Stimulated activated naive B cell treated with anti-CD40 and anti-IgM and Interleukin-4, amounts not matched to agents 10 μg/mL and 1 μg/mL and 100 μg/mL, for 72 hours (primary cell): ENCODE measurements around the gene ACYP1.

ENCODE experiments used
- ATAC-seq, 2 donors: fragments of 150-1000 bp; cut with Tn5 transposase; replicated peaks; 2 replicates each; pipeline ENCODE4 v1.10.0; 2021; ENCODE audit warnings: moderate library complexity in 1 of 2
- DNase-seq: peaks from one replicate; pipeline ENCODE4 v3.0.0; 2021
- H3K27ac Mint-ChIP-seq: one replicate; pipeline ENCODE4 v1.8.0; 2022; ENCODE audit warnings: mild to moderate bottlenecking, mixed read lengths
- H3K27me3 Mint-ChIP-seq, 2 donors: one replicate each; pipeline ENCODE4 v1.8.0; 2022; ENCODE audit warnings: mixed read lengths in 2 of 2
- H3K36me3 Mint-ChIP-seq, 2 donors: one replicate each; pipeline ENCODE4 v1.8.0; 2022; ENCODE audit warnings: mixed read lengths in 2 of 2, mild to moderate bottlenecking in 1 of 2
- H3K4me1 Mint-ChIP-seq, 2 donors: one replicate each; pipeline ENCODE4 v1.8.0; 2022; ENCODE audit warnings: mixed read lengths in 2 of 2, mild to moderate bottlenecking in 1 of 2
- H3K4me3 Mint-ChIP-seq, 2 donors: one replicate each; pipeline ENCODE4 v1.8.0; 2022; ENCODE audit warnings: mild to moderate bottlenecking in 2 of 2, mixed read lengths in 2 of 2, moderate library complexity in 1 of 2
- H3K9me3 Mint-ChIP-seq, 2 donors: one replicate each; pipeline ENCODE4 v1.8.0; 2022; ENCODE audit warnings: mixed read lengths in 2 of 2, mild to moderate bottlenecking in 1 of 2

ACYP1 gene

DNA sequence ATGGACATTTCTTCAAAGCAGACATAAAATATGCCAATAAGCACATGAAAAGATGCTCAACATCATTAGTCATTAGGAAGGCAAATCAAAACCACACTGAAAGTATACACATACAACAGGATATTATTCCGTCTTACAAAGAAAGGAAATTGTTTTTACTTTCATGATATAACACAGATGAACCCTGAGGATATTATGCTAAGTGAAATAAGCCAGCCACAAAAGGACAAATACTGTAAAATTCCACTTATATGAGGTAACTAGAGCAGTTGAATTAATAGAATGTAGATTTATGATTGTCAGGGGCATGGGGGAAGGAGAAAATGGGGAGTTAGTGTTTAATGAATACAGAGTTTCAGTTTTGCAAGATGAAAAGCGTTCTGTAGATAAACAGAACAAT lies 4.2 kb downstream of the ACYP1 start:
- H3K27ac Mint-ChIP-seq: no peak overlapping the region
- DNase-seq: no peak
- peaks cover 5 to 14% of the 10 kb centered on the region in 2 donors for H3K4me1 Mint-ChIP-seq
- no peak overlapping the region for H3K4me3 Mint-ChIP-seq
- H3K9me3 Mint-ChIP-seq: no peaks in the 10 kb centered on the region
- no peak for ATAC-seq
- peaks cover 19 to 36% of the 10 kb centered on the region in 2 donors for H3K36me3 Mint-ChIP-seq
- H3K27me3 Mint-ChIP-seq: no peaks in the 10 kb centered on the region

DNA sequence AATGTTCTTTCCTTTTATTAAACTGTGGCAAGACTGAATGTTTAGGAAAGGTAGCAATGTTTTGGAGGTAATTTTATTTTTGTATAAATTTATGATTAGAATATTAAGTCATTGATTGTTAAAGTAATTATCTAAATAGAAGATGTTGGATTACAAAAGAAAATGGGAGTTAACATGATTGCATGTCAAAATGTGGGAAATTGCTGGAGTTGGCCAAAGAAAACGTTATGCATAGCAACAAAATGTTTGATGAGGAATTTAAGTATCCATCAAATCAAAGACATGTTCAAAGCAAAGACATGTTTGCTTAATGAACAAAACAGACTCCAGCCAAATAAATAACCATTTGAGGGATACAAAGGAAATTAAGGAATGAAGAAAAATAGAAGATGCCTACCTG lies 9.4 kb downstream of the ACYP1 start:
- peaks cover 9 to 40% of the 10 kb centered on the region in 2 donors for H3K36me3 Mint-ChIP-seq
- H3K27ac Mint-ChIP-seq: no peak overlapping the region
- ATAC-seq (no peak), DNase-seq (no peak)
- no peak overlapping the region for H3K4me3 Mint-ChIP-seq
- H3K27me3 Mint-ChIP-seq: no peaks in the 10 kb centered on the region
- H3K4me1 Mint-ChIP-seq: peaks cover 8 to 17% of the 10 kb centered on the region in 2 donors
- H3K9me3 Mint-ChIP-seq: no peaks in the 10 kb centered on the region

DNA sequence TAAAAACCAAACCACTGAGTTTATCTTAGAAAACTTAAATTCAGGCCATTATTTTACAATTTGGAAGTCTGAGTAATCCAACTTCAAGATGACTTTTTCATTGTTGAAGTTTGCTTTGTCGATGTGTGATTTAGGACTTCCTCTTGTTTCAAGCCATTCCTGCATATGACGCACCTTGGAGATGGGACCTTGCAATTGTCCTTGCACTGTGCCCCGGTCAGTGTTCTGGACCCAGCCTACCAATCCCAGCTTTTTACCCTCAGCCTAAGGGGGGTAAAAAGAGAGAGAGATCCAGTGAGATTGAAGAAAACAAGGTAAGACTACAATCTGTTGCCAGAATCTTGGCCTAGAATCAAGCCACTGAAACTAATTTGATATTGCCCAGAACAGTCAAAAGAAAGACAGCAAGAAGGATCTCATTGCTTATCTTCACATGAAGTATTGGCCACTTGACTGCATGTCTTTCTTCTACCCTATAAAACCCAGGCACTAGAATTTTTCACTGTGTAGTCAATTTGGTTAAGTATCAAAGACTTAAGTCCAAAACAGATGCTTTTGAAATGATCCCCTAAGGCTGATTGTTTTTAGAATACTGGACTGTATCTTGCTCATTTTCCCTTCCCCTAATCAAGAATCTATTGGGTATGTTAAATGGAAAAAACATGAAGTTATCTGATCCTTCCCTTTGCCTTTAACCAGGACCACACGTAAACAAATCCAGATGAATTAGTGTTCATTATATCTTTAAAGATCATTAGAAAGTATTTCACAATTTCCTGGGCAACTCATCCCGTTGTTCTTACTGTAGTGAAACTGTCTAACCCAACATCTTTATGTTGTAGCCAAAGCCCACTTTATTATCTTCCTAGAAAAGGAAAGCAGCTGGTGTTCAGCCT lies 10.2 kb downstream of the ACYP1 start:
- Mint-ChIP-seq H3K27me3 (no peaks in the 10 kb centered on the region), H3K4me1 (peaks cover 11 to 17% of the 10 kb centered on the region in 2 donors), H3K9me3 (no peaks in the 10 kb centered on the region), H3K36me3 (peaks cover 10 to 39% of the 10 kb centered on the region in 2 donors), H3K4me3 (no peak overlapping the region), H3K27ac (no peak overlapping the region)
- ATAC-seq (no peak), DNase-seq (no peak)

DNA sequence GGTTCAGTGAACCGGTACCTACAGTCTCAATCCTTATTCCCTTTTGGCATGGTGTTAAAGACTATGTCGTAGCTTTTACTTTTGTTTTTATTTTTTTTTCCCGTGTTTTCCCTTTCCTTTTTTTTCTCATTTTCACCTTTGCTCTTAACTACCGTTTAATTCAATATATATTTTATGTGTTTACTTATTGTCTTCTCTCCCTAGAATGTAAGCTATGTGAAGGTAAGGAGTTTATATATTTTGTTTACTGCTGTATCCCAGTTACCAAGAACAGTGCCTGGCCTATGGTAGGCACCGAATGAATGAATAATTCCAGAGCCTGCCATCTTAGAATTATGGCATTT lies 12.3 kb downstream of the ACYP1 start:
- ATAC-seq (peak in 1 of 2 donors; percentile 46), DNase-seq (no peak)
- H3K9me3 Mint-ChIP-seq: no peaks in the 10 kb centered on the region
- H3K36me3 Mint-ChIP-seq: peaks cover 12 to 39% of the 10 kb centered on the region in 2 donors
- peaks cover 11 to 21% of the 10 kb centered on the region in 2 donors for H3K4me1 Mint-ChIP-seq
- peak overlapping the region; percentile 96 for H3K27ac Mint-ChIP-seq
- H3K4me3 Mint-ChIP-seq: peak overlapping the region; percentile 92 to 94
- H3K27me3 Mint-ChIP-seq: no peaks in the 10 kb centered on the region

DNA sequence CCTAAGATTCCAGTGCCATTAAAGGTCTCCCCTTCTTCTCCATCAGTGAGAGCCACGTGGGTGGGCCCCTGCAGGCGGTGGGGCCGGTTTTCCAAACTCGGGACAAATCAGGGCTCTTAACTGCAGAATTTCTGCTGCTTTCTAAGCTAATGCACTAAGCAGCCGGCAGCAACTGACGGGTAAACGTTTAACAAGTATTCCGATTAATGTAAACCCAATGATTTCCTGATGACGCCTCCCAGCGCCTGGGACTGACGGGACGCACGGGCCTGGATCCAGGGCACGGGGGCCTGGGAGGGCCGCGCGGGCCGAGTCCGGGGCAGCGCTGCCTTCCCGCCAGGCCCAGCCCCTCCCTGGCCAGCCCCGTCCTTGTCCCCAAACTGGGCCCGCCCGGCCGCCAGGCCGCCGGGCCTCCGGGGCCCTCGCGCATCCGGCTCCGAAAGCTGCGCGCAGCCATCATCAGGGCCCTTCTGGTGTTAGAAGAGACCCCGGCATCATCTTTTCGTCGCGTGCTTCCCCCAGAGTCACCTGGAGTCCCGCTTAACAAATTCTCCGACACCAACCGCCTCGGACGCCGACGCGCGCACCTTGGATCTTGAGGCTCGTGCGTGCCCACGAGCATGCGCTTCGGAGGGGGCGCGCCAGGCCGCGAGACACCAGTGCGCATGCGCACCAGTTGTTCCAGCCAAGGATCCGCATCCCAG lies 12.8 kb downstream of the ACYP1 start, which contains the start of gene MLH3:
TSS of gene MLH3 (minus strand) at position 616 of the 704 bp plus-strand sequence. CDS start 1,812 bp downstream, outside the sequence.
- Mint-ChIP-seq H3K4me1 (peaks cover 13 to 22% of the 10 kb centered on the region in 2 donors), H3K36me3 (peaks cover 11 to 41% of the 10 kb centered on the region in 2 donors), H3K27ac (peak within 1 kb of the TSS; percentile 96), H3K9me3 (no peaks in the 10 kb centered on the region), H3K27me3 (no peaks in the 10 kb centered on the region), H3K4me3 (peak within 1 kb of the TSS; percentile 92 to 94)
- DNase-seq (peak; percentile 61), ATAC-seq (peak; percentile 89 to 92)

DNA sequence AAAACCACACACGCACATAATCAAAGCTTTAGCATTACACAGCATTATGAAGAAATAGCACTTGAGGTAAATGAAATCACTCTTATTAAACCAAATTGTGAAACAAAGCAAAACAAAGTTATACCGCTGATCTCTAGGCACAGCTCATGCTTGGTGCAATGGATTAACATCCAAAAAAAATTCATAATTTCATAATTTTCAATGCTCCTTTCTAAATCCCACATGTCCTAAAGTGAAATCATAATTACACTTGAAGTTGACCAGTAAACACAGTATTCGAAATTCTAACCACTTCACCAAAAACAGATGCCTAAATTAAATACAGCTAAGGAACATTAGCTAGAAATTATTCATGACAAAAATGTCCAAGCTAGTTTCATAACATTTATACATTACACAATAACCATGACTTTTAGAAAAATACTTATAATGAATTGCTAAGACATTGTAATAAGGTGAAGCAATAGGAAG lies 14.1 kb downstream of the ACYP1 start:
- DNase-seq (no peak), ATAC-seq (no peak)
- peaks cover 16 to 31% of the 10 kb centered on the region in 2 donors for H3K4me1 Mint-ChIP-seq
- peak overlapping the region; percentile 40 to 94 for H3K4me3 Mint-ChIP-seq
- no peaks in the 10 kb centered on the region for H3K27me3 Mint-ChIP-seq
- peak overlapping the region; percentile 26 for H3K27ac Mint-ChIP-seq
- no peaks in the 10 kb centered on the region for H3K9me3 Mint-ChIP-seq
- peaks cover 9 to 39% of the 10 kb centered on the region in 2 donors for H3K36me3 Mint-ChIP-seq

DNA sequence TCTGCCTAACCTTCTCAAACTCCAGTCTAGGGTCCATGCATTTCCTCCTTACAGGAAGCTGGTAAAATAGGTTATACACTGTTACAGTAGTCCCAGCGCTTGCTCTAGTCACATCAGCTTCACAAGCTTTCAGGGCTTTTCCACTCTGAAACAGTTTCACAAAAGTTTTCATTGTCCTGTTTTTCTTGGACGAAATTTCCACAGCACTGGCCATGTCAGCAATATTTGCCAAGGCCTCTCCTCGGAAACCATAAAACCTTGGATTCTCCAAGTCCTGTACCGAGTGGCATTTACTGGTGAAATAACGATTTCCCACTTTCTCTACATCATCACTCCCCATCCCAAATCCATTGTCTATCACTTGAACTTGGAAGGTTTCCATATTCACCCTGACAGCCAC lies 14.7 kb downstream of the ACYP1 start:
- H3K9me3 Mint-ChIP-seq: no peaks in the 10 kb centered on the region
- H3K36me3 Mint-ChIP-seq: peaks cover 6 to 34% of the 10 kb centered on the region in 2 donors
- H3K4me1 Mint-ChIP-seq: peaks cover 18 to 32% of the 10 kb centered on the region in 2 donors
- H3K4me3 Mint-ChIP-seq: no peak overlapping the region
- H3K27me3 Mint-ChIP-seq: no peaks in the 10 kb centered on the region
- DNase-seq: no peak
- ATAC-seq: no peak
- H3K27ac Mint-ChIP-seq: no peak overlapping the region

DNA sequence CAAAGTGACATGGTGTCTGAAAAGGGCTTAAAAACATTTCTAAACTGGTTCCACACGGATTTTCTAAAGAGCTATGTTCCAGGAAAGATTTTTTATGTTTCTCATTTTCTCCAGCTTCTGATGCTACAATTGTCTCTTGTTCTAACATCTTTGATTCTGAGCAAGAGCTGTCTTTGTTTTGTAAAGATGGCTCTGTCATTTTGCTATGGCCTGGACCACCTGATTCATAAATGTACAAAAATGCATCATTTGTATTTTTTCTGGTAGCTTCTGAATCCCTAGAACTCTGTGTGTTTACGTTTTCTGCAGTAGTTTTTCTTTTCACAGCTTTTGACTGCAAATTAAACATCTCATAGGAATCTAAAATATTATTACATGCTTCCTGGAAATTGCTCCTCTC lies 15.7 kb downstream of the ACYP1 start:
- H3K4me3 Mint-ChIP-seq: no peak overlapping the region
- peaks cover 18 to 32% of the 10 kb centered on the region in 2 donors for H3K4me1 Mint-ChIP-seq
- no peaks in the 10 kb centered on the region for H3K27me3 Mint-ChIP-seq

DNA sequence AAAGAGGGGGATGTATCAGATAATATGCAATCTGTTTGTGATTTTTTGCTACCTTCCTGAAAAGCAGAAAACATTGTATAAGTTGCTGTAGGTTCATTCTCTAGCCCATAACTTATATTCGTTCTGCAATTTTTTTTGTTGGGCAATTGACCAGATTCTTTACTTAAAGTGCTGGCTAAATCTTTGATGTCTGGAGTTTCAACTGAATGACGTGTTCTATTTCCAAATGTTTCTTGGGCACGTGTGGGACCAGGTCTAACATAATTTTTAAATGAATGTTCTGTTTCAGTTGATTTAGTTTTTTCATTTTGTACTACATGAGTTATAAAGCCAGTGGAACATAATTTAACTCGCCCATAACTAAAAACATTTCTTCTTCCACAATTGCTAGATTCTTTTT lies 16.3 kb downstream of the ACYP1 start:
- Mint-ChIP-seq H3K27me3 (no peaks in the 10 kb centered on the region), H3K27ac (no peak overlapping the region), H3K9me3 (no peaks in the 10 kb centered on the region), H3K4me1 (peaks cover 18 to 32% of the 10 kb centered on the region in 2 donors), H3K4me3 (no peak overlapping the region), H3K36me3 (peaks cover 7 to 30% of the 10 kb centered on the region in 2 donors)
- DNase-seq (no peak), ATAC-seq (no peak)

More for the DNA sequence above, 15.7 kb downstream of the ACYP1 start:
- ATAC-seq (no peak), DNase-seq (no peak)
- no peaks in the 10 kb centered on the region for H3K9me3 Mint-ChIP-seq
- no peak overlapping the region for H3K27ac Mint-ChIP-seq
- H3K36me3 Mint-ChIP-seq: peaks cover 6 to 30% of the 10 kb centered on the region in 2 donors

DNA sequence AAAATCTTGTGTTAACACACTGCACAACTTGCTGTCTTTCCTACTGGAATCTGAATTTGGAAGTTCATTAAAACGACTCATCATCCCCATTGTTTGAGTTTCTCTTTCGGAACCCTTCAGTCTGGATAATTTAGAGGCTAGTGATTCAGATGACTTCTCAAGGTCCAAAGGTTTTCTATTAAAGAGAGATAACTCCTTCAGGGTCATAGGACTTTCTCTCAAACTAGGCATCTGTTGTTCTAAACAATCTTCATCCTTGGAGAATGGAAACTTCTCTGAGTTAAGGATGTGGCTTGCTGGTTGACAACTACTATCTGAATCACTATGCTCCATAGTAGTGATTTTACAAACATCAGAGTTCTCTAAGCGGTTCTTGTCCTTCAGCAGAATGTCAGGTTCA lies 16.9 kb downstream of the ACYP1 start:
- no peak for DNase-seq
- no peak for ATAC-seq
- H3K36me3 Mint-ChIP-seq: peaks cover 7 to 30% of the 10 kb centered on the region in 2 donors
- H3K27ac Mint-ChIP-seq: no peak overlapping the region
- H3K4me1 Mint-ChIP-seq: peaks cover 18 to 32% of the 10 kb centered on the region in 2 donors
- H3K27me3 Mint-ChIP-seq: no peaks in the 10 kb centered on the region
- H3K4me3 Mint-ChIP-seq: no peak overlapping the region
- no peaks in the 10 kb centered on the region for H3K9me3 Mint-ChIP-seq

DNA sequence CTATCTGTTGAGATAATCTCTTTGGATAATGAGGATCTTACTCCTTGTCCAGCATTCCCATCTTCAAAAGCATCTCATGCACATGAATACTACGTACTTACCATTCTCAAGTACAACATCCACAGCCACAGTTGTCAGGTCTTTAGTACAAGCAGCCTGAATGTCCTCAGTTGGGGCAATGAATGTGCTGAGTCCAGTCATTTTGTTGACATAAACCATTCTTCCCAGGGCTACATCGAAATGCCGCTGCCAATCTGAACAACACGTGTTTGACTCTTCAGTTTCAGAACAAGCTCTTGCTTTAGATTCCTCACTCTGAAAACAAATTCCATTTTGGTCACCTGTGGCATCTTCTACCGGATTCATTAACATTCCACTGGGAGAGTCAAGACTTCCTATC lies 17.5 kb downstream of the ACYP1 start:
- H3K27ac Mint-ChIP-seq: no peak overlapping the region
- H3K4me3 Mint-ChIP-seq: no peak overlapping the region
- peaks cover 14 to 29% of the 10 kb centered on the region in 2 donors for H3K4me1 Mint-ChIP-seq
- H3K27me3 Mint-ChIP-seq: no peaks in the 10 kb centered on the region
- H3K36me3 Mint-ChIP-seq: peaks cover 8 to 29% of the 10 kb centered on the region in 2 donors
- ATAC-seq (no peak), DNase-seq (no peak)
- H3K9me3 Mint-ChIP-seq: no peaks in the 10 kb centered on the region

DNA sequence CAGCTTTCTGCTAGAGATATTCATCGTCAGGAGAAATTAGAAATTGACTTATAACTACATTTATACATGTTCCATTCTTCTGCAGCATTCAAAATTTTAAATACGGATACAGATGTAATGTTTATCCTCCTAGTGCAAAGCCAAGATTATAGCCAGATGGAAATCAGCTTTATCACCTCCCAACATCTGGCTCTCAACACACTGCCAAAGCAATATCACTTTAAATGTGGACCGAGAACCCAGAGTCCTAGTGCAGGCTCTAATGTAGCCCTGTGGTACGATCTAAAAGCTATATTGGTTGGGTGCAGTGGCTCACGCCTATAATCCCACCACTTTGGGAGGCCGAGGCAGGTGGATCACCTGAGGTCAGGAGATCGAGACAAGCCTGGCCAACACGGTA lies 19.1 kb downstream of the ACYP1 start:
- Mint-ChIP-seq H3K9me3 (no peaks in the 10 kb centered on the region), H3K4me3 (no peak overlapping the region), H3K27me3 (no peaks in the 10 kb centered on the region), H3K4me1 (peaks cover 10 to 16% of the 10 kb centered on the region in 2 donors), H3K36me3 (peaks cover 11 to 35% of the 10 kb centered on the region in 2 donors), H3K27ac (no peak overlapping the region)
- DNase-seq: no peak
- ATAC-seq: no peak

DNA sequence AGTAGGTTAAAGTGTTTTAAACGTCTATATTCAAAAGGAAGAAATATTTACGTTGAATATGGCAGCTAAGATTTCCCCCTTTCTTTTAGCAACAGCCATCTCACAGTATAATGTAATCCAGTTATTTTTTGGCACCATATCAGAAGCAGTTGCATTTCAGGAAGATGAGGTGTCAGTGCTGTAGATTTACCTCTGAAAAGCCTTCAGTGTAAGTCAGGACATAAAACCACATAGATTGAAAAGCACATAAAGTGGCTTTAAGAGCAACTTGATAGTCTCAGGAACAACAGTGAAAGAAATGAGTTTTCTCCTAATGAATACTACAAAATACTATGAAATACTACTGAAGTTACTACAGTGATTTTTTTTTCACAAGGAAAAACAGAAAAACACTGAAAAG lies 19.5 kb downstream of the ACYP1 start:
- Mint-ChIP-seq H3K4me3 (no peak overlapping the region), H3K27me3 (no peaks in the 10 kb centered on the region), H3K4me1 (peaks cover 9 to 16% of the 10 kb centered on the region in 2 donors), H3K27ac (no peak overlapping the region), H3K9me3 (no peaks in the 10 kb centered on the region), H3K36me3 (peaks cover 10 to 33% of the 10 kb centered on the region in 2 donors)
- no peak for ATAC-seq
- DNase-seq: no peak

DNA sequence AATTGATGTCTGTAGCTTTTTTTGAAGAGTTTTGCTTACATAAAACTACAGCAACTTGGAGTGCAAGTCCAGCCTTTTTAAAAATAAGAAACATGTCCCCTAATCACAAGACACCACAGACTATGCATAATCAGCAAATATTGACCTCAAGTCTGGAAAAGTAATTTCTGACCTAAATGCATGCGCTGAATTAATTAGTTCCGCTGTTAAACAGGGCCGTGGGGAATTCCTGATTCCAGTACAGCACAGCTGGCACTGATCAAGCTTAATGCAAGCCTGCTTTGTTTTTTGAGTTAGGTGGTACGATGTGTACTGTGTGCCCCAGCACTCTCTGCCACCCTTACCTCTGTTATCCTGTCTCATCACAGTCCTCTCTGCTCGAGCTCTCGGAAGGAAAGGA lies 21.8 kb downstream of the ACYP1 start:
- no peak overlapping the region for H3K4me3 Mint-ChIP-seq
- peaks cover 7 to 11% of the 10 kb centered on the region in 2 donors for H3K4me1 Mint-ChIP-seq
- no peak for DNase-seq
- no peaks in the 10 kb centered on the region for H3K27me3 Mint-ChIP-seq
- H3K9me3 Mint-ChIP-seq: no peaks in the 10 kb centered on the region
- ATAC-seq: no peak
- H3K36me3 Mint-ChIP-seq: peaks cover 9 to 34% of the 10 kb centered on the region in 2 donors
- no peak overlapping the region for H3K27ac Mint-ChIP-seq
